GM13976 (cell line): ENCODE data around the gene ADAD2.

ENCODE experiments used
- DNase-seq: peaks from one replicate; pipeline ENCODE4 v3.0.0; 2012; ENCODE audit warnings: low spot score
- in situ Hi-C: fragments of 300-500 bp; cut with MboI; formaldehyde crosslinking; loops from one replicate; pipeline ENCODE4 v1.12.0; 2022; ENCODE audit warnings: low sequenced_read_pairs, mixed read lengths, inconsistent platforms; ENCODE audit not compliant: unreplicated experiment
- TF ChIP-seq, protein P1 (sequence below): IDR thresholded peaks from 2 replicates; pipeline ENCODE4 v1.5.1; 2012; ENCODE audit warnings: borderline replicate concordance, mild to moderate bottlenecking; ENCODE audit not compliant: insufficient read depth; ENCODE audit errors: extremely low read depth, missing control alignments, control extremely low read depth

Gene ADAD2

DNA sequence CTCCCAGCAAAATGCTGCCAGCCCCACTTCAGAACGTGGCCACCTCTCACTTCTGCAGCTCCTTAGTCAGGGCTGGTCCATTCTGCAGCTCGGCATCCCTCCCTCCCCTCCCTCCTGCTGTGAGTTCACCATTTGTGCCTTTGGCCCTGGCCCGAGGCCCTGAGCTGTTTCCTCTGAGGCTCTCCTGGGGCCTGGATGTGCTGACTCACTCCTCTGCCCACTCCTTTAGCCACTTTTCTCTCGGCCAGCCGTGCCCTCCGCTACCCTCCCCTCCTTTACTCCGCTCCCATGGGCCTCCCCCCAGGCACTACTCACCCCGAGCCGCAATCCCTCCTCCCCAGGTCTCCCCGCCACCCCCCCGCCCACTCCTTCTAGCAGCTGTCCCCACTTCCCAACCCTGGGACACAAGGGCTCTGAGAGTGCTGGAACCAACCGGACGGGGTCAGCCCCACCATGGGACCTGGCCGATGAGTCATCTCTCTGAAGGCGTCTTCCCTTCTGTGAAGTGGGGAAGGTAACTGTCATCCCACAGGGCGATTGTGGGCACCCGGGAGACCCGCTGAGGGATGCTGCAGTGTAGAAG is 37.4 kb downstream of the ADAD2 start:
- no peak for DNase-seq
- TF ChIP-seq, protein P1, sequence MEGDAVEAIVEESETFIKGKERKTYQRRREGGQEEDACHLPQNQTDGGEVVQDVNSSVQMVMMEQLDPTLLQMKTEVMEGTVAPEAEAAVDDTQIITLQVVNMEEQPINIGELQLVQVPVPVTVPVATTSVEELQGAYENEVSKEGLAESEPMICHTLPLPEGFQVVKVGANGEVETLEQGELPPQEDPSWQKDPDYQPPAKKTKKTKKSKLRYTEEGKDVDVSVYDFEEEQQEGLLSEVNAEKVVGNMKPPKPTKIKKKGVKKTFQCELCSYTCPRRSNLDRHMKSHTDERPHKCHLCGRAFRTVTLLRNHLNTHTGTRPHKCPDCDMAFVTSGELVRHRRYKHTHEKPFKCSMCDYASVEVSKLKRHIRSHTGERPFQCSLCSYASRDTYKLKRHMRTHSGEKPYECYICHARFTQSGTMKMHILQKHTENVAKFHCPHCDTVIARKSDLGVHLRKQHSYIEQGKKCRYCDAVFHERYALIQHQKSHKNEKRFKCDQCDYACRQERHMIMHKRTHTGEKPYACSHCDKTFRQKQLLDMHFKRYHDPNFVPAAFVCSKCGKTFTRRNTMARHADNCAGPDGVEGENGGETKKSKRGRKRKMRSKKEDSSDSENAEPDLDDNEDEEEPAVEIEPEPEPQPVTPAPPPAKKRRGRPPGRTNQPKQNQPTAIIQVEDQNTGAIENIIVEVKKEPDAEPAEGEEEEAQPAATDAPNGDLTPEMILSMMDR = no peak
- in situ Hi-C loops = no loop called here

- DNase-seq = no peak
- in situ Hi-C loops = no loop called here
- TF ChIP-seq, protein P1 = no peak
Observed at GRCh38 chr16:84229471-84229870, 38.5 kb downstream of the ADAD2 start.

GRCh38 chr16:84232060-84232459 is 41.1 kb downstream of the ADAD2 start:
- TF ChIP-seq, protein P1 = no peak
- in situ Hi-C loops = no loop called here
- DNase-seq = no peak

DNA sequence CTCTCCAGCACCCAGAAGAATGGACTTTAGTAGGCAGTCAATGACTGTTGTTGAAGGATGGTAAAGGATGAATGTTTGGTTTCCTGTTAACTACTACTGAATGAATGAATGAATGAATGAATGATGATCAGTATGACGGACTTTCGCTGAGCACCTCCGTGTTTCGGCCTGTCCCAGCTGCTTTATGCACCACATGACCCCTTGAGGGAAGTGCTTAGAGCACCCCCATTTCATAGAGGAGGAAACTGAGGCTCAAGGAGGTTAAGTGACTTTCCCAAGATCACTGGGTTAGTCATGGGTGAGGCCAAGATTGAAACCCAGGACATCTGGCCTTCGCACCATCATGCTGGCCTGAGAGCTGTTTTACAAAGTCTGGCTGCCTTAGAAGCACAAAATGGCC is 42.0 kb downstream of the ADAD2 start:
- no peak for DNase-seq
- in situ Hi-C loops = no loop called here
- TF ChIP-seq, protein P1 = no peak

DNA sequence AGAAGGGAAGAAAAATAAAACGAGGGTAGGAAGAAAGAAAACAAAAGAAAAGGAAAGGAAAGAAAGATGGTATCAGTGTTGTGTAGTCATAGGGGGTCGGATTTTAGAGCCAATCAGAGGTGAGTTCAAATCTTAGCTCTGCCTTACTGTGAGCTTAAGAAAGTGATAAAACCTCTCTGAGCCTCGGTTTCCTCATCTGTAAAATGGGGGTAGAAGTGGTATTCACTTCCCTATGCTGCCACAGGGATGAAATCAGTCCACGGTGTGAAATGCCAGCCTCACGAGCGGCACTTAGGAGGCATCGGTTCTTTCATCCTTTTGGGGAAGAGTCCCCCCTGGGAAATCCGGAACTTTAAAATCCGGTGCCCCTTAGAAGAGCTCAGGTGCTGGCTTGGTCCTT is 42.8 kb downstream of the ADAD2 start:
- in situ Hi-C loops = no loop called here
- no peak for DNase-seq
- TF ChIP-seq, protein P1 = no peak

DNA sequence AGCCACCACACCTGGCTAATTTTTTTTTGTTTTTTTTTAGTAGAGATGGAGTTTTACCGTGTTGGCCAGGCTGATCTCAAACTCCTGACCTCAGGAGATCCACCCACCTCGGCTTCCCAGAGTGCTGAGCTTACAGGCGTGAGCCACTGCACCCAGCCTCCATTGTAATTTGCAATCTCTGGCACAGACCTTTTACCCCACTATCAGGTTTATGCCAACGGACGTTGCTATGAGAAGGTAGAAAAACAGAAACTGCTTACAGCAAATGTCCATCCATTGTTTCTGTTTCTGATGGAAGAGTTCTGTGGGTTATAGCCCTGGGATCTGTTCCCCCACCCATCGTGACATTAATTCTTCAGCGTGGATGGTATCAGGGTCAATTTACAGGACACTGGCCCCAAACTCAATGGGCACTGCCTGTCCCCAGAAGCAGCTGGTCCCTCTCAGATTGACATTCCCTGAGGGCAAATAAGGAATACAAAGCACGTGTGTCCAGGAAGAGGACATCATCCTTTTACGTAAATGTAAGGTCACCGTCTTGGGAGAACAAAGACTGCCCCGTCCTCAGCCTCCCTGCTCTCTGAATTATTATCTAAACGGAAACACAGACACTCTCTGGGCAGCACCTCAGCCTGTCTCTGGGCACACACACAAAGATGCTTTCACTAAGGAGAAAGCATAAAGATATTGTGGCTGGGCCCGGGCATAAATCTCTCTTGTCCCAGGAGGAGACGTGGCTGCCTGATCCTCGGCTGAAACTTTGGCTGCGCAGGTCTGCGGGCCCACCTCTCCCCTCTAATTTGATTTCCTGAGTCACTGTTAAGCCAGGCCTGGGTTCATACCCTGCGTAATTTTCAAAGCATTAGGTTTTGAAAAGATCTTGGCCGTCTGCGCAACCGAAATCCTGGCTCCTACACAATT is 43.6 kb downstream of the ADAD2 start:
- no peak for DNase-seq
- in situ Hi-C loops = no loop called here
- TF ChIP-seq, protein P1 = no peak

- TF ChIP-seq, protein P1 = no peak
- in situ Hi-C loops = no loop called here
- no peak for DNase-seq
Observed at GRCh38 chr16:84236671-84237070, 45.7 kb downstream of the ADAD2 start.
